Measurements from ENCODE around the gene UBXN4.
A peak's percentile ranks its signal among the peaks of the same experiment; 100 is the strongest.
"Not testable (repeated sequence)": the region's sequence is repeated elsewhere in the genome, so short reads cannot be mapped to it uniquely, and the experiment has no call there.

UBXN4 gene, protein sequence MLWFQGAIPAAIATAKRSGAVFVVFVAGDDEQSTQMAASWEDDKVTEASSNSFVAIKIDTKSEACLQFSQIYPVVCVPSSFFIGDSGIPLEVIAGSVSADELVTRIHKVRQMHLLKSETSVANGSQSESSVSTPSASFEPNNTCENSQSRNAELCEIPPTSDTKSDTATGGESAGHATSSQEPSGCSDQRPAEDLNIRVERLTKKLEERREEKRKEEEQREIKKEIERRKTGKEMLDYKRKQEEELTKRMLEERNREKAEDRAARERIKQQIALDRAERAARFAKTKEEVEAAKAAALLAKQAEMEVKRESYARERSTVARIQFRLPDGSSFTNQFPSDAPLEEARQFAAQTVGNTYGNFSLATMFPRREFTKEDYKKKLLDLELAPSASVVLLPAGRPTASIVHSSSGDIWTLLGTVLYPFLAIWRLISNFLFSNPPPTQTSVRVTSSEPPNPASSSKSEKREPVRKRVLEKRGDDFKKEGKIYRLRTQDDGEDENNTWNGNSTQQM

DNA sequence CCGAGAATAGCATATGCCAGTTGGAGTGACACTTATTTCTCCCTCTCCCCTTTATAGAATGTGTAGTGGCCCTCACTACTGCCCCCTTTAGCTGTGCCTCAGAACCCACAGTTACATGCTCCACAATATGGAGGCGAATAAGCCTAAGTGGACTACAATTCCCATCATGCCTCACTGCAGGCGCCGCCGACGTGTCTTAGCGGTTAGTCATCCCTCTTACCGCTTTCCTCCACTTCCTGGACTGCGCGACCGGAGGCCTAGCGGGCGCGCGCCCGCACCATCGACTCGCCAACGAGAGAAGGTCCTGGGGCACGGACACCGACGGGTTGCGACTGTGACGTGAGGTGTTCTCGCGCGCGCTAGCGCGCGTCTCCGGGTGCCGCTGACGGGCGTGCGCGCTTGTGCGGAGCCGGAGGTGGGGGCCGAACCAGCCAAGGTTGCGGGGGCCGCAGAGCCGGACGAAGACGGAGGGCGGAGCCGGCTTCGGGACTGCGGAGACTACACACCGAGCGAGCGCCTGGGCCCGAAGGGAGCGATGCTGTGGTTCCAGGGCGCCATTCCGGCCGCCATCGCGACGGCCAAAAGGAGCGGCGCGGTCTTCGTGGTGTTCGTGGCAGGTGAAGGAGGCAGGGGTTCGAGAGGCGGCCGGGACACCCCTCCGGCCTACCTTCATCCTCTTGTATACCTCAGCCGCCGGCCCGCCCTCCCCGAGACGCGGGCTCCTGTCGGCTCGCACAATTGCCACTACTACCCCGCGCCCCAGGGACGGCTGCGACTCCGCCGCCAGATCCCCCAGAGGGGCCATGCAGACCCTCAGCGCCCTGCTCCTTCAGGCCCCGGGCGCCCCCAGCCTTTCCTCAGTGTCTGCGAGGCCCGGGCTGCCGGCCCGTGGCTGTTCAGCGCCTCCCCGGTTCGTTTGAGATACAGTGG, at the start of gene UBXN4:
UBXN4 (plus strand) TSS at position 461 of the 930 bp plus-strand sequence; CDS start at position 536, 75 bp downstream.
- DNase-seq: peak; percentile 89

DNA sequence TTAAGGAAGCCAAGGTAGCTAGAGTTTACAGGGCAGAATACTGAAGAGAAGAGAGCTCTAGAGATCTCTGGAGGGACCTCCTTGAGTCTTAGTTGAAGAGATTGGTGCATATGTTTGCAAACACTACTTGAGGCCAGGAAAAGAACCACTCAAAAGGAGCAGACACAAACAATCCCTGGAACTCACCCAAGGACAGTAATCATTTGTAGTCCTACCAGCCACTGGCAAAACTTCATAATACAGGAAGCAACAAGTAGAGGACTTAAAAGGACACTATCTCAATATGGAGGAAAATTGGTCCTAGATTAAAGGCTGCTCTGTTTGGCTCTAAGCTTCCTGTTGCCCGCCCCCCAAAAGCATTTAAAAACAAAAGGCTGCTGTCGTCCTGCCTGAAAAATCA, 46.9 kb upstream of the UBXN4 start:
- no peak for DNase-seq

DNA sequence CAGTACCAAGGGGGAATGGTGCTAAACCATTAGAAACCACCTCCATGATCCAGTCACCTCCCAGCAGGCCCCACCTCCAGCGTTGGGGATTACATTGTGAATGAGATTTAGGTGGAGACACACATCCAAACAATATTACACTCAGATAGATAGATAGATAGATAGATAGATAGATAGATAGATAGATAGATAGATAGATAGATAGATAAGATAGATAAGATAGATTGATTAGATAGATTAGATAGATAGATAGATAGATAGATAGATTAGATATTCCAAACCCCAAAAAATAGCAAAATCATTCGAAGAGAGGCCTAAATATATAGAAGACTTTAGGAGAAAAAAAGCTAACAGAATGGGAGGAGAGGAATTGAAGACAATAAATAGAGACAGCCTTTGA, 42.8 kb upstream of the UBXN4 start:
- no peak for DNase-seq

DNA sequence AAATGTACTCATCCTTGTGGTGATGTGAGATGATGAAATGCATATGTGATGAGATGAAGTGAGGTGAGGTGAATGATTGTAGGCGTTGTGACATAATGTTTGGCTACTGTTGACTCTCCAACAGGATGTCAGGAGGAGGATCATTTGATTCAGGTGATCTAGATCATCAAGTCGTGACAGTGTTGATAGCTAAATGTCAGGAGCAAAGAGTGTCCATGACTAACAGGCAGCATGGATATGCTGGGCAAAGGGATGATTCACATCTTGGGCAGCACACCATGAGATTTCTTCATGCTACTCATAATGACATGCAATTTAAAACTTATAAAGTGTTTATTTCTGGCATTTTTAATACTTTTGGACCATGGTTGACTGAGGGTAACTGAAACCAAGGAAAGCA, 40.2 kb upstream of the UBXN4 start:
- DNase-seq: no peak

DNA sequence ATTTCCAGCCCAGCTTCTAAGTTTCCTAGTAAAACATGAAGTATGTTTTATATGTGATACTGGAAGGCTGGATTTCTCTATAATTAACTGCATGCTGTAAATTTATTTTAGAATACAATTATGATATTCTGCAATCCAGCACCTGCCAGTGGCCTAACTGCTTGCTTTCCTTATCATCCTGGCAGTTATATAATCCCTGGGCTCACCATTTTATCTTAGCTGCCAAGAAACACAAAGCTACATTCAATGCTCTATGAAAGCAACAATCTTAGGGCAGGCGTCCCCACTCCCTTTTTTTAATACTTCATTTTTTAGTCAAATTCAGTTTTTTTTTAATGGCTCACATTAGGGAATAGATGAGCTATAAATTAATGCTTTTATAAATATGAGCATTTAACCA, 38.4 kb upstream of the UBXN4 start:
- DNase-seq: no peak

DNA sequence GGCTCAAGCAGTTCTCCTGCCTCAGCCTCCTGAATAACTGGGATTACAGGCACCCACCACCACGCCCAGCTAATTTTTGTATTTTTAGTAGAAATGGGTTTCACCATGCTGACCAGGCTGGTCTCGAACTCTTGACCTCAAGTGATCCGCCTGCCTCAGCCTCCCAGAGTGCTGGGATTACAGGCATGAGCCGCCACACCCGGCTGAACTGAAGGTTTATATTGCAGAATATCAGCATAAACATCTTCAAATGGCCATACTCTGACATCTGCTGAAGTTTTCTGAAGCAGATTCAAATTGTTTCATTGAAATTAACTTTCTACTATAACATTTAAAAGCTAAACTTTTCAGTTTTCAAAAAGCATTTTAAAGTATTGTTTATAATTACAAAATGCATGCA, 37.6 kb upstream of the UBXN4 start:
- DNase-seq: not testable (repeated sequence)

DNA sequence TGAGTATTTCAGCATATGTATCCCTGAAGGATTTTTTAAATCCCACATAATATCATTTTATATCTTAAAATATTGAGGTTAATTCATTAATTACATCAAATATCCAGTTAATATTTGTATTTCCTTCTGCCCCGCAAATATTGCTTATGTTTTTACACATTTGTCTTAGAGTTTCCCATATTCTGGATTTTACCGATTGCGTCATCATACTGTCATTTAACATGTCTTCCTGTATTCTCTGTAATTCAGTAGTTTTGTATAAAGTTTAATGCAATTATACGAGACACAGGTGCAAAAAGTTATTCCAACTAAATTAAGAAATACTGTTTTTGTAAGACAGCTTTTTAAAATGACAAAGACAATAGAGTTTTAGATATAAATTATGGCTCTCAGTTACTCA, 33.5 kb upstream of the UBXN4 start:
- DNase-seq: no peak

DNA sequence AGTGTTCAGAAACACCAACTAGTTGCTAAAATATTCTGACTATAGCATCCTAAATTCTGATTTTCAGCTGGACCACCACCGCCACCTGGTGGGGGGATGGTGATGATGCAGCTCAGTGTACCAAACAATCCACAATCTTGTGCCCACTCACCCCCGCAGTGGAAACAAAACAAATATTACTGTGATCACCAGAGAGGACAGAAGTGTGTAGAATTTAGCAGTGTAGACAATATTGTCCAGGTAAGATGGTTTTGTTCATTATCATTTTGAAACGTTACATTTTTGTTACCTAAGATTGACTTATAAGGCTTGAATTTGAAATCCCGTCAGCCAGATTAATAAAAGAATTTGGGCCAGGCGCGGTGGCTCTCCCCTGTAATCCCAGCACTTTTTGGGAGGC, 31.7 kb upstream of the UBXN4 start:
- peak; percentile 22 for DNase-seq

DNA sequence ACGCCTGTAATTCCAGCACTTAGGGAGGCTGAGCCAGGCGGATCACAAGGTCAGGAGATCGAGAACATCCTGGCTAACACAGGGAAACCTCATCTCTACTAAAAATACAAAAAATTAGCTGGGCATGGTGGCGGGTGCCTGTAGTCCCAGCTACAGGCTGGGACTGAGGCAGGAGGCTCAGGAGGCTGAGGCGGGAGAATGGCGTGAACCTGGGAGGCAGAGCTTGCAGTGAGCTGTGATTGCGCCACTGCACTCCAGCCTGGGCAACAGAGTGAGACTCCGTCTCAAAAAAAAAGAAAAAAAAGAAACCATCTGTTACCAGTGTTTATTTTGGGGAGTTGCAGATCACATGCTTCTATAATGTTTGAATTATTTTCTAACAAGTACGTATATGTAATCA, 26.6 kb upstream of the UBXN4 start:
- not testable (repeated sequence) for DNase-seq

DNA sequence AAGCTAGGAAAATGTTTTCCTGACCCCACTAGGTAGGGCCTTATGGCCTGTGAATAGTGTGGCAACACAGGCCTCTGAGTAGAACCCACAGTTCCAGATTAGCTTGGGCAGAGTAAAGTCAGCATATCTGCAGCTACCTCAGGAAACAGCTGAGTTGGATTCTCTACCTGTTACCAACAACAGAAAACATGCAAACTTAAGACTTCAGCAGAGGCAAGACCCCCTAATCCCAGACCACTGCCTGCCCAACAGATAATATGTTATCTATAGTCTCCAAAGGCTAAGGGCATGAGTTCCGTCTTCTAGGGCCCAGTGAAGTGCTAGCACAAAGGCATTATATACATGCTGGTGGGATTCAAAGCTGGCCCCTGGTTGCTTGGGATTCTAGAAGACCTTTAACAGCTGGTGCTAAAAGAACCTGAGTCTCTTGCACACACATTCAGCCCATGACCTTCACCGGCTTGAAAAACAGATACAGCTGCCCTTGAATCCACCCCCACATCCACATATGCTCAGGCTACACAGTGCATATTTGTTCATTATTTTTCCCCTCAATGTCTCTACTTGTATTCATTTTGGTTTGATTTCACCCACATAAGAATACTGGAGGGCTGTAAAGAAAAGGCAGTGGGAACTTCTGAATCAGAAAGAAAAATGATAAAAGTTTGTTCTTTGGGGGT, 13.5 kb upstream of the UBXN4 start:
- DNase-seq: no peak

DNA sequence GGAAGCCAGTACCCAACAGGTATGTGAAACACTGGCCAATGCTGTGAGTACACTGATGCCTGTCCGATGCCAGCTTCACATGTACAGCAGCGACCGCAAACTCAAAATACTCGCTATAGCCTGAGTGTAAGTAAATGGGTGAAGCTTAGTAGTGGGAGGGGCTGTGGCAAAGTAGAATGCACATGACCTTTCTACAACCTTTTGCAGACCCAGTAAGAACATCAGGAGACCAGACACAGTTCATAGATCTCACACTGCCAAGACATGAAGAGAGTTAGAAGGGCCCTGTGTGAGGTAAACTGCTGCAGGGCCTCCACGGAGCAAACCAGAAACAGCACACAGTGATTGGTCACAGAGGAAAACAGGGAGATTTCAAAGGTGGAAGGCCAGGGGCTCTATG, 9.1 kb upstream of the UBXN4 start:
- no peak for DNase-seq

DNA sequence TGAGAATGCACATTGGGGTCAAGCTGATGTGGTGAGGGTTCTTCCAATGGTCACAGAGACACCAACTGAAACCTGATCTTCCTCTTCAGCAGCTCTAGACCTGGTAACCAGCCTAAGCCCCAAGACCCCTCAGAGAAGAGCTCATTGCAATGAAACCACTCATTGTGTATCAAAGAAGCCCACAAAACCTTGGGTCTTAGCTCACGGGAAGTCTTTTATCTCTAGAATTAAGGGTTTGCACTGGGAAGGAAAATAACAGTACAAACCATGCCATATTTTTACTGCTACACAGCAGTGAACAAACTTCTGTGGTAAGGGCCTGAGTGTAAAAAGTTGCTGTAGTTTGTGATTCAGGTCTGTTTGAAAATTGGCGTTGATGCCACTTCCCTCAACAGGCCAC, 8.6 kb upstream of the UBXN4 start:
- no peak for DNase-seq

DNA sequence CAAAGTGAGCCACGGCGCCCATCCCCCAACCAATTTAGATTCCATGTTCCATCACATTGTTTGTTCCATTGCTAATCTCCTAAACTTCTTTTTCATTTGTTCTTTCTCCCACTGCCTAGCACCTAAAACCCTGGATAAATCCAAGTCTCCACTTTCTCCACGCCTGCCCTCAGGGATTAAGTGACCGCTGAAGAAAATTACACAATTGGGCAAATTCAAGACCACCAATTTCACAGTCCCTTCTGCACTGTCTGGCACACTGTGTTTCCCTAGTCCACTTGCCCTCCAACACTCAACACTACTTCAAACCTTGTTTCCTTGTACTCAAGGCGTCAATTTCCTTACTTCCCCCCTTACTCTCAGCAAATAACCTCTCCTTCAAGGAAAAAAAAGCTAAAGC, 5.1 kb upstream of the UBXN4 start:
- DNase-seq: no peak

DNA sequence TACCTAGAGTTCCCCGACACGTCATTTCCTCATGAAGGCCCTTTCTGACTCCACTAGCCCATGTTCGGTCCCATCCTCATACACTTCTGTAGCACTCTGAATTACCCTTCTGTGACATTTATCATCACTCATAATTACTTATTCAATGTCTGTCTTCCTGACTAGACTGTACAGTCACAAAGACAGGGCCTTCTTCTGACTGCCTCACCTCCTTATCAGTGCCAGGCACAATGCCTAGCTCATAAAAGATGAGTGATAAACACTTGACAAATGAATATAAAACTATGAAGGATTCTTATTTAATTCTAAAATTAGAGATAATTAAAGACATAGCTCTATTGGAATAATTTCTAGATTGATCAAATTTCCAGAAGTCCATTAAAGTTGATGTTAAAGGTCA, 1.4 kb upstream of the UBXN4 start:
- no peak for DNase-seq

DNA sequence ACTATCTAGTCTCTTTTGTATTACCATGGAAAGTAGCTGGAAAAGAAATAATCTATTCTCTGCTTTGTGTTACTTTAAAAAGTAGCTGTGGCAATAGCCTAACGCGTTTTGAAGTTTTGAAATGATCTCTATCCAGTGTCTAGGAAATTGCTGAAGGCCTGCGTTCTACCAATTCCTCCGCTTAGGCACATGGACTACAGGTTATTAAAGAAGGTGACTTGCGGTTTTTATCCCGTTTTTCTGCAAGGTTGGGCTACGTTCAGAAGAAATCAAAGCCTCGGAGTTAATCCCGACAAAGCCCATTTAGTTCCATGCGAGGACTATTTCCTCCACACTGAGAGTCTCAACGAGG, 636 bp upstream of the UBXN4 start:
- DNase-seq: no peak

DNA sequence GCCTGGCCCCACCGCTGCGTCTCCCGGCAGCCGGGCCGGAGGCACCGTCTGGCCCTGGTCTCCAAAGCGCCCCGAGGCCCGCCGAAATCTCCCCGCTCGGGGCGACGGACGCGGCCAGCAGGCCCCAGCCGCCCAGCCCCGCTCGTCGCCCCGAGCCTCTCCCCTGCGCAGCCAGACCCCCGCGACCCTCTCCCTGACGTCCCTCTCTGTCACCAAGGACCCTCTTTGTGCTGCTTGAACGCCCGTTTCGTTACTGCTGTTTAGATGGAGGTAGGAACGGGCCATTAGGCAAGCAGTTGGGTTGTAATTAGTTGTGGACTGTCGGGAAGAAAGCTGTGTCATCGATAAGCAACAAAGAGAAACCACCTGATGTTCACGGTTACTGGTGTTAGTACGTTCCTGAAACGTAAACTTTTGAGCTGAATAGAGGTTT, 686 bp downstream of the UBXN4 start:
- DNase-seq: no peak

DNA sequence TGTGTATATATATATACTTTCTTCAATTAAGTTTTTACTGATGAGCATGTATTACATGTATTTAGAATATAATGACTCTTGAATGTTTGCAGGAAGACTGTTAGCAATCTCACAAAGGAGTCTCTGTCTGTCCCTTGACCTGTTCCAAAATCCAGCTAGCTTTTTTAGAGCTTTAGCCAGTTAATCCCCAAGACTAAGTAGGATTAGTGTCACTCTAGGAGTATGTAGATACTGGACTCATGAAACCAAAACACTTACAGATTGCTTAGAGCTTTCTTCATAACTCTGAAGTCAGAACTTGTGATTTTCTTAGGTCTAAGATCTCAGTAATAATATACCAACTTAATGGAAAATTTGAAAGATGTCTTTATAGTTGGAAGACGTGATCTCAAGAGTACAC, 2.2 kb downstream of the UBXN4 start:
- no peak for DNase-seq

DNA sequence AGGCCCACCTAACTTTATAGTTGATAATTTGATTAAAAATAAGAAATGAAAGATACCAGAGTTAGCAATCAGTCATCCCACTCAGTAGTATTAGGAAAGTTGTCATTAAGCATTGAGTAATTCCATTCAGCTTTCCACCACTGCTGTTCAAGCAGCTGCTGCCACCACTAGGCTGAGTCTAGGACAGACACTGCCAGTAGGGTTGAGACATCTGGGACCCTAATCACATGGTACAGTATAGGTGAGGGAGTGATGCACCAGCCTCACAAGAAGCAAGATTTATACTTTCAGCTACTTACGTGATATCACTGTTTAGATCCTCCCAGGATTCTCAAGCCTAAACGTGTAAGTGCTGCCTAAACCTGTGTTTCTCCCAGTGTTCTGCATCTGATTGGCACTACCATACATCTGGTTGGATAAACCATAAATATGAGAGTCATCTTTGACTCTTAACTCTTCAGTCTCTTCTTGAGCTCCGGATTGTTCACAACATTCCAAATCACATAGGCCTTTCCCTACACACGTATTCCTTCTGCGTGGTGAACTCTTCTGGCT, 3.2 kb downstream of the UBXN4 start:
- no peak for DNase-seq

DNA sequence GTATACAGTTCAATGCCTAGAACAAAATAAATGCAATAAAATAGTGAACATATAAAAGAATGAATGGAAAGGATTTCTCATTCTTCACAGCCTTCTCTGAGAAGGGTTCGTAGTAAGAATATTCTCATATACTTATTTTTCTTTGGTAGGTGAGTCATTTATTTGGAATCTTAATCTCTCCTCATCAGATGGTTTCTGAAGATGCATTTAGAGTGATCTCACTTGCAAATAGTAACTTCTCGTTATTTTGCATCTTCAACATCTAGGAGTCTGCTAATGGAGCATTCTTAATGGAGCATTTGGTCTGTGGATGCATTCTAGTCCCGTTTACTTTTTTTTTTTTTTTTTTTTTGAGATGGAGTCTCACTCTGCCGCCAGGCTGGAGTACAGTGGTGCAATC, 3.9 kb downstream of the UBXN4 start:
- DNase-seq: no peak

DNA sequence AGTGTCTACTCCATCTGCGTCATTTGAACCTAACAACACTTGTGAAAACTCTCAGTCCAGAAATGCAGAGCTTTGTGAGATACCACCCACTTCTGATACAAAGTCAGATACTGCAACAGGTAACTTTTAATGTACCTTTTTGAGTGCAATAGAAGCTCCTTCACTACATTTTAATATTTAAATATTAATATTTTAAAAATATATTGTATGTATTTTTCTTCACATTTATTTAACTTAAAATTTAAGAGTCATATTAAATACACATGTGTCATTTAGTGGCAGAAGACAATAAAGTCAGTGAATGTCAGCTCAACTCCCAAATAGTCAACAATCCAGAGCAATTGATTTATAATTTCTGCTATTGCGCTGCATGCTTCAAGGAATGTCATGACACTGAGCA, 13.9 kb downstream of the UBXN4 start:
- DNase-seq: no peak

DNA sequence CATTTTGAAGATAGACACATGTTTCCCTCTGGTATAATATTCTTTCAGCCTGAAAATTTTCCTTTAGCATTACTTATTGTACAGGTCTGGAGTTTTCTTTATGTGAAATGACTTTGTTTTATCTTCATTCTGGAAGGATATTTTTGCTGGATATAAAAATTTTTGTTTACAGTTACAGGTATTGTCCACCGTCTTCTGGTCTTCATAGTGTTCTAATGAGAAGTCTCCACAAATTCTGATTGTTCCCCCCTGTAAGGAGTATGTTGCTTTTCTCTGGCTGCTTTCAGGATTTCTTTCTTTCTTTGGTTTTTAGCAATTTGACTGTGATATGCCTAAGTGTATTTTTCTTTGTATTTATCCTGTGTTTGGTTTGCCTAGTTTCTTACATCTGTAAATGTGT, 15.0 kb downstream of the UBXN4 start:
- no peak for DNase-seq

DNA sequence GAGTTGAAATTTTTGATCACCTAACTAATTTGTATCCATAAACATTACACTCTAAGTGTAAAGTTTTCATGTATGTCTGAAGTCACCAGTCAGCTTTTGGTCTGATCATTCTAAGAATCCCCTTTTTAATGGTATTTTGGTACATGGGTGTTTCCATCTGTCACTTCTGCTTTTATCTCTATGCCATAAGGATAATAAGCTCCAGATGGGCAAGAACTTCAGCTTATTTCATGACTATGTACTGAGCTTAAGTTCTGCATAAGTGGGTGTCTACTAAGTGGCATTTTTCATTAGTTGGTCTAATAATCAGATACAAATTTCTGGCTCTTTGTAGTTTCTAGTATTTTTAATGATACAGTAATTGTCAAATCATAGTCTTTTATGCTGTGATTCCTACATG, 20.4 kb downstream of the UBXN4 start:
- DNase-seq: no peak

DNA sequence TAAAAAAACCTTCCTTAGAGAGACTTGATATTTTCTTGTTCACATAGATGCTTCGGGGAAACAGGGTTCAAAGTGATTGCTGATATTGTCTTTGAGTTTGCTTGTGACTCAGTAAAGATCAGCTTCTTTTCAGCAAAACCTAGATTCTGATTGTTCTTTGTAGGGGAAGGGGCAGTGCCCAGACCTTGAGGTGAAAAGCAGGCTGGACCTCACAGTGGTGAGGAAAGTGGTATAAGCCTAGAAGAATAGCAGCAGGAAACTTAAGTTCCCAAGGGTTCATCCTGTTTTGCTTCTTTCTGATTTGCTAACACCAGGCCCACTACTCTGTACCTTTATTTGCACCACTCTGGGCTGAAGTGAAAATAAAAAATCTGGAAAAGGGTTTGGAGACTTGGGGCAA, 20.9 kb downstream of the UBXN4 start:
- no peak for DNase-seq

Measured in T1000 (cell line).